GM23338 (cell line): Measurements from ENCODE around the gene MTOR. TPM values are rescaled to one million over a fixed set of nuclear protein-coding genes. Genes with fewer than 3 reads are reported as not detected.

Source experiments
- ATAC-seq: fragments of 200-7000 bp; cut with Tn5 transposase; 3 replicates; pipeline ENCODE4 v1.9.1; 2020
- DNase-seq: peaks from one replicate; pipeline ENCODE4 v3.0.0-alpha.2; 2015; ENCODE audit warnings: low spot score
- H2AFZ ChIP-seq: fragments of 200-600 bp; sonication (generic); 2 replicates; pipeline ENCODE4 v1.8.0; 2016; ENCODE audit warnings: antibody characterized with exemption, mild to moderate bottlenecking, moderate library complexity
- H3F3A ChIP-seq: fragments of 200-600 bp; sonication (generic); replicated peaks from 2 replicates; pipeline ENCODE4 v1.8.0; 2017; ENCODE audit warnings: antibody characterized with exemption, mixed run types, low read depth
- H3K27ac ChIP-seq: fragments of 200-600 bp; sonication (generic); 2 replicates; pipeline ENCODE4 v1.6.1; 2016; ENCODE audit warnings: low read depth
- H3K27me3 ChIP-seq: fragments of 200-600 bp; sonication (generic); 2 replicates; pipeline ENCODE4 v1.8.0; 2016; ENCODE audit warnings: mild to moderate bottlenecking, mixed run types, moderate library complexity; ENCODE audit not compliant: insufficient read depth
- H3K36me3 ChIP-seq: fragments of 200-600 bp; sonication (generic); 2 replicates; pipeline ENCODE4 v1.8.0; 2016; ENCODE audit warnings: mild to moderate bottlenecking; ENCODE audit not compliant: insufficient read depth
- H3K4me1 ChIP-seq: fragments of 200-600 bp; sonication (generic); 2 replicates; pipeline ENCODE4 v1.8.0; 2016; ENCODE audit warnings: mild to moderate bottlenecking, moderate library complexity; ENCODE audit not compliant: insufficient read depth
- H3K4me2 ChIP-seq: fragments of 200-600 bp; sonication (generic); 2 replicates; pipeline ENCODE4 v1.7.1; 2017; ENCODE audit warnings: mixed run types
- H3K4me3 ChIP-seq: fragments of 200-600 bp; sonication (generic); 2 replicates; pipeline ENCODE4 v1.6.1; 2016; ENCODE audit warnings: mixed run types
- H3K79me2 ChIP-seq: fragments of 200-600 bp; sonication (generic); replicated peaks from 2 replicates; pipeline ENCODE4 v1.8.0; 2017; ENCODE audit warnings: mild to moderate bottlenecking; ENCODE audit not compliant: insufficient read depth
- H3K9me2 ChIP-seq: fragments of 200-600 bp; sonication (generic); 2 replicates; pipeline ENCODE4 v1.8.0; 2017; ENCODE audit not compliant: insufficient read depth
- H4K20me1 ChIP-seq: fragments of 200-600 bp; sonication (generic); replicated peaks from 2 replicates; pipeline ENCODE4 v1.8.0; 2017; ENCODE audit warnings: mild to moderate bottlenecking; ENCODE audit not compliant: insufficient read depth
- H3K27ac Mint-ChIP-seq: 2 replicates; pipeline ENCODE4 v1.8.0; 2020; ENCODE audit warnings: inconsistent platforms, mild to moderate bottlenecking, moderate library complexity, mixed read lengths
- H3K27me3 Mint-ChIP-seq: 3 replicates; pipeline ENCODE4 v1.8.0; 2022; ENCODE audit warnings: low read depth, mild to moderate bottlenecking, moderate library complexity, mixed read lengths, inconsistent platforms; ENCODE audit not compliant: insufficient read depth, poor library complexity
- H3K36me3 Mint-ChIP-seq: 3 replicates; pipeline ENCODE4 v1.8.0; 2021; ENCODE audit warnings: low read depth, mild to moderate bottlenecking, inconsistent platforms, moderate library complexity, mixed read lengths
- H3K4me1 Mint-ChIP-seq: 3 replicates; pipeline ENCODE4 v1.8.0; 2020; ENCODE audit warnings: mild to moderate bottlenecking, inconsistent platforms, mixed read lengths
- H3K4me3 Mint-ChIP-seq: 3 replicates; pipeline ENCODE4 v1.8.0; 2021; ENCODE audit warnings: moderate library complexity, mild to moderate bottlenecking, inconsistent platforms, mixed read lengths
- H3K9me3 Mint-ChIP-seq: 3 replicates; pipeline ENCODE4 v1.8.0; 2020; ENCODE audit warnings: moderate library complexity, mild to moderate bottlenecking, inconsistent platforms, mixed read lengths
- EZH2 ChIP-seq: fragments of 200-600 bp; sonication (generic); IDR thresholded peaks from one replicate; pipeline ENCODE4 v1.8.0; 2017; ENCODE audit warnings: antibody characterized with exemption, mild to moderate bottlenecking, low read depth; ENCODE audit not compliant: unreplicated experiment
- NANOG ChIP-seq: IDR thresholded peaks from 2 replicates; pipeline ENCODE4 v1.6.1; 2016; ENCODE audit warnings: antibody characterized with exemption, borderline replicate concordance
- POLR2AphosphoS5 ChIP-seq: IDR thresholded peaks from 2 replicates; pipeline ENCODE4 v1.6.1; 2016; ENCODE audit warnings: antibody characterized with exemption, low read depth
- REST ChIP-seq: IDR thresholded peaks from one replicate; pipeline ENCODE4 v1.6.1; 2018; ENCODE audit warnings: antibody characterized with exemption; ENCODE audit not compliant: unreplicated experiment
- ZNF114 ChIP-seq: fragments of 250-450 bp; sonication (Bioruptor Pico); IDR thresholded peaks from 2 replicates; pipeline ENCODE4 v1.5.0; 2020; ENCODE audit warnings: mild to moderate bottlenecking, moderate library complexity
- ZNF331 ChIP-seq: fragments of 250-450 bp; sonication (Bioruptor Pico); IDR thresholded peaks from 2 replicates; pipeline ENCODE4 v1.5.0; 2020; ENCODE audit warnings: low read depth, mild to moderate bottlenecking, moderate library complexity
- polyA plus RNA-seq: library from polyadenylated mRNA; unstranded; fragments of >200 nt; fragmentation: Nextera tagmentation; extraction: Ambion mirVana; gene quantifications from 2 replicates; pipeline ENCODE4 v1.2.1, GENCODE V29; 2016
- total RNA-seq: library from RNA; depleted of rRNA; stranded (reverse); fragments of >200 nt; shearing (Covaris generic); gene quantifications from 2 replicates; pipeline ENCODE4 v1.2.3, GENCODE V29; 2014
- TF ChIP-seq, protein P1 (sequence below): IDR thresholded peaks from 2 replicates; pipeline ENCODE4 v1.6.1; 2016; ENCODE audit warnings: antibody characterized with exemption
- TF ChIP-seq, protein P2 (sequence below): fragments of 250-450 bp; sonication (Bioruptor Pico); IDR thresholded peaks from 2 replicates; pipeline ENCODE4 v1.5.0; 2020; ENCODE audit warnings: mild to moderate bottlenecking, moderate library complexity

Gene MTOR
- total and polyA plus RNA-seq, 2 experiments from 2014 or later, result 22.8 to 98.0 TPM

- H3K27ac ChIP-seq, result peak within 1 kb of the TSS; percentile 90
These were observed 162.8 kb downstream of the MTOR start, which contains the start of gene EXOSC10 for GRCh38 chr1:11099310-11100148. Gene EXOSC10, minus strand, starts transcription at chr1:11099869. Its CDS starts 38 bp downstream, at chr1:11099831.

GRCh38 chr1:11098931-11099309 lies 163.4 kb downstream of the MTOR start:
- Histone ChIP-seq H3K27ac (0 out of 2 replicates have a peak overlapping the region, but pooled peaks have one; percentile 90), H3K36me3 (peaks cover 29% of the 10 kb centered on the region)
- no peak for TF ChIP-seq EZH2
- no peak for TF ChIP-seq ZNF114 (CRISPR knock-in tag)
- TF ChIP-seq, protein P1, sequence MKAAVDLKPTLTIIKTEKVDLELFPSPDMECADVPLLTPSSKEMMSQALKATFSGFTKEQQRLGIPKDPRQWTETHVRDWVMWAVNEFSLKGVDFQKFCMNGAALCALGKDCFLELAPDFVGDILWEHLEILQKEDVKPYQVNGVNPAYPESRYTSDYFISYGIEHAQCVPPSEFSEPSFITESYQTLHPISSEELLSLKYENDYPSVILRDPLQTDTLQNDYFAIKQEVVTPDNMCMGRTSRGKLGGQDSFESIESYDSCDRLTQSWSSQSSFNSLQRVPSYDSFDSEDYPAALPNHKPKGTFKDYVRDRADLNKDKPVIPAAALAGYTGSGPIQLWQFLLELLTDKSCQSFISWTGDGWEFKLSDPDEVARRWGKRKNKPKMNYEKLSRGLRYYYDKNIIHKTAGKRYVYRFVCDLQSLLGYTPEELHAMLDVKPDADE, result no peak
- no peak for TF ChIP-seq REST
- no peak for TF ChIP-seq ZNF331 (CRISPR knock-in tag)
- no peak for TF ChIP-seq NANOG
- no peak for TF ChIP-seq POLR2AphosphoS5
- TF ChIP-seq, protein P2, sequence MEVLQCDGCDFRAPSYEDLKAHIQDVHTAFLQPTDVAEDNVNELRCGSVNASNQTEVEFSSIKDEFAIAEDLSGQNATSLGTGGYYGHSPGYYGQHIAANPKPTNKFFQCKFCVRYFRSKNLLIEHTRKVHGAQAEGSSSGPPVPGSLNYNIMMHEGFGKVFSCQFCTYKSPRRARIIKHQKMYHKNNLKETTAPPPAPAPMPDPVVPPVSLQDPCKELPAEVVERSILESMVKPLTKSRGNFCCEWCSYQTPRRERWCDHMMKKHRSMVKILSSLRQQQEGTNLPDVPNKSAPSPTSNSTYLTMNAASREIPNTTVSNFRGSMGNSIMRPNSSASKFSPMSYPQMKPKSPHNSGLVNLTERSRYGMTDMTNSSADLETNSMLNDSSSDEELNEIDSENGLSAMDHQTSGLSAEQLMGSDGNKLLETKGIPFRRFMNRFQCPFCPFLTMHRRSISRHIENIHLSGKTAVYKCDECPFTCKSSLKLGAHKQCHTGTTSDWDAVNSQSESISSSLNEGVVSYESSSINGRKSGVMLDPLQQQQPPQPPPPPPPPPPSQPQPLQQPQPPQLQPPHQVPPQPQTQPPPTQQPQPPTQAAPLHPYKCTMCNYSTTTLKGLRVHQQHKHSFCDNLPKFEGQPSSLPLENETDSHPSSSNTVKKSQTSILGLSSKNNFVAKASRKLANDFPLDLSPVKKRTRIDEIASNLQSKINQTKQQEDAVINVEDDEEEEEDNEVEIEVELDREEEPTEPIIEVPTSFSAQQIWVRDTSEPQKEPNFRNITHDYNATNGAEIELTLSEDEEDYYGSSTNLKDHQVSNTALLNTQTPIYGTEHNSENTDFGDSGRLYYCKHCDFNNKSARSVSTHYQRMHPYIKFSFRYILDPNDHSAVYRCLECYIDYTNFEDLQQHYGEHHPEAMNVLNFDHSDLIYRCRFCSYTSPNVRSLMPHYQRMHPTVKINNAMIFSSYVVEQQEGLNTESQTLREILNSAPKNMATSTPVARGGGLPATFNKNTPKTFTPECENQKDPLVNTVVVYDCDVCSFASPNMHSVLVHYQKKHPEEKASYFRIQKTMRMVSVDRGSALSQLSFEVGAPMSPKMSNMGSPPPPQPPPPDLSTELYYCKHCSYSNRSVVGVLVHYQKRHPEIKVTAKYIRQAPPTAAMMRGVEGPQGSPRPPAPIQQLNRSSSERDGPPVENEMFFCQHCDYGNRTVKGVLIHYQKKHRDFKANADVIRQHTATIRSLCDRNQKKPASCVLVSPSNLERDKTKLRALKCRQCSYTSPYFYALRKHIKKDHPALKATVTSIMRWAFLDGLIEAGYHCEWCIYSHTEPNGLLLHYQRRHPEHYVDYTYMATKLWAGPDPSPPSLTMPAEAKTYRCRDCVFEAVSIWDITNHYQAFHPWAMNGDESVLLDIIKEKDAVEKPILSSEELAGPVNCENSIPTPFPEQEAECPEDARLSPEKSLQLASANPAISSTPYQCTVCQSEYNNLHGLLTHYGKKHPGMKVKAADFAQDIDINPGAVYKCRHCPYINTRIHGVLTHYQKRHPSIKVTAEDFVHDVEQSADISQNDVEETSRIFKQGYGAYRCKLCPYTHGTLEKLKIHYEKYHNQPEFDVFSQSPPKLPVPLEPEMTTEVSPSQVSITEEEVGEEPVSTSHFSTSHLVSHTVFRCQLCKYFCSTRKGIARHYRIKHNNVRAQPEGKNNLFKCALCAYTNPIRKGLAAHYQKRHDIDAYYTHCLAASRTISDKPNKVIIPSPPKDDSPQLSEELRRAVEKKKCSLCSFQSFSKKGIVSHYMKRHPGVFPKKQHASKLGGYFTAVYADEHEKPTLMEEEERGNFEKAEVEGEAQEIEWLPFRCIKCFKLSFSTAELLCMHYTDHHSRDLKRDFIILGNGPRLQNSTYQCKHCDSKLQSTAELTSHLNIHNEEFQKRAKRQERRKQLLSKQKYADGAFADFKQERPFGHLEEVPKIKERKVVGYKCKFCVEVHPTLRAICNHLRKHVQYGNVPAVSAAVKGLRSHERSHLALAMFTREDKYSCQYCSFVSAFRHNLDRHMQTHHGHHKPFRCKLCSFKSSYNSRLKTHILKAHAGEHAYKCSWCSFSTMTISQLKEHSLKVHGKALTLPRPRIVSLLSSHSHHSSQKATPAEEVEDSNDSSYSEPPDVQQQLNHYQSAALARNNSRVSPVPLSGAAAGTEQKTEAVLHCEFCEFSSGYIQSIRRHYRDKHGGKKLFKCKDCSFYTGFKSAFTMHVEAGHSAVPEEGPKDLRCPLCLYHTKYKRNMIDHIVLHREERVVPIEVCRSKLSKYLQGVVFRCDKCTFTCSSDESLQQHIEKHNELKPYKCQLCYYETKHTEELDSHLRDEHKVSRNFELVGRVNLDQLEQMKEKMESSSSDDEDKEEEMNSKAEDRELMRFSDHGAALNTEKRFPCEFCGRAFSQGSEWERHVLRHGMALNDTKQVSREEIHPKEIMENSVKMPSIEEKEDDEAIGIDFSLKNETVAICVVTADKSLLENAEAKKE, result no peak

More at GRCh38 chr1:11099310-11100148, 162.8 kb downstream of the MTOR start, which contains the start of gene EXOSC10:
- Mint-ChIP-seq H3K36me3 (peaks cover 35% of the 10 kb centered on the region), H3K27me3 (peaks cover 1% of the 10 kb centered on the region), H3K27ac (peak within 1 kb of the TSS; percentile 98), H3K9me3 (no peaks in the 10 kb centered on the region), H3K4me1 (peaks cover 4% of the 10 kb centered on the region), H3K4me3 (peak within 1 kb of the TSS; percentile 94)
- no peaks in the 10 kb centered on the region for H3F3A ChIP-seq
- peak within 1 kb of the TSS; percentile 95 for H2AFZ ChIP-seq
- H3K4me3 ChIP-seq, result peak within 1 kb of the TSS; percentile 99
- TF ChIP-seq POLR2AphosphoS5 (peak; percentile 85), ZNF331 (CRISPR knock-in tag) (no peak), EZH2 (no peak)
- ATAC-seq (peak; percentile 94), DNase-seq (peak; percentile 97)
- H3K79me2 ChIP-seq, result peaks cover 21% of the 10 kb centered on the region
- H3K4me2 ChIP-seq, result peak within 1 kb of the TSS; percentile 94
- H3K9me2 ChIP-seq, result no peaks in the 10 kb centered on the region
- H4K20me1 ChIP-seq, result peaks cover 13% of the 10 kb centered on the region
- no peaks in the 10 kb centered on the region for H3K27me3 ChIP-seq
- H3K4me1 ChIP-seq, result peaks cover 7% of the 10 kb centered on the region
- H3K36me3 ChIP-seq, result peaks cover 24% of the 10 kb centered on the region

More at GRCh38 chr1:11098931-11099309, 163.4 kb downstream of the MTOR start:
- H3K27me3 Mint-ChIP-seq, result peaks cover 1% of the 10 kb centered on the region
- H3K9me3 Mint-ChIP-seq, result no peaks in the 10 kb centered on the region
- H3K4me3 Mint-ChIP-seq, result peak overlapping the region; percentile 94
- no peak for ATAC-seq
- H3K9me2 ChIP-seq, result no peaks in the 10 kb centered on the region
- H3K4me3 ChIP-seq, result peak overlapping the region; percentile 99
- no peak for DNase-seq
- H3K4me1 Mint-ChIP-seq, result peaks cover 4% of the 10 kb centered on the region
- H3K4me2 ChIP-seq, result peak overlapping the region; percentile 94
- H3K79me2 ChIP-seq, result peaks cover 21% of the 10 kb centered on the region
- peaks cover 40% of the 10 kb centered on the region for H3K36me3 Mint-ChIP-seq
- peaks cover 13% of the 10 kb centered on the region for H4K20me1 ChIP-seq
- peaks cover 7% of the 10 kb centered on the region for H3K4me1 ChIP-seq
- H3F3A ChIP-seq, result no peaks in the 10 kb centered on the region
- H2AFZ ChIP-seq, result peak overlapping the region; percentile 95
- peak overlapping the region; percentile 53 for H3K27ac Mint-ChIP-seq
- H3K27me3 ChIP-seq, result no peaks in the 10 kb centered on the region
